Spleen (tissue), 7 donors: Measurements from ENCODE around the gene MAST4.

Experiments used
- CTCF ChIP-seq, 11 experiments: fragments of 200-600 bp in 7 of 11; fragments of 450-650 bp in 4 of 11; sonication (generic) in 4 of 11; IDR thresholded peaks in 8 of 11; conservative IDR thresholded peaks in 3 of 11; 1 replicate in 7 of 11; 2 replicates in 4 of 11; pipeline versions ENCODE4 v1.4.0 to v1.8.0; 2016 to 2021; ENCODE audit warnings: antibody characterized with exemption in 11 of 11, inconsistent platforms in 4 of 11, mild to moderate bottlenecking in 1 of 11
- POLR2AphosphoS5 ChIP-seq, 3 donors: sonication (generic); formaldehyde crosslinking; IDR thresholded peaks; one replicate each; pipeline ENCODE4 v1.5.1; 2017; ENCODE audit warnings: antibody characterized with exemption in 3 of 3
- donor health status: DM: no; HTN: no; CAD: no; lungs with moderate emphysema.
- donor health status: DM: no; HTN: no; CAD: no.
- donor health status: DM: no; HTN: no; CAD: no.

DNA sequence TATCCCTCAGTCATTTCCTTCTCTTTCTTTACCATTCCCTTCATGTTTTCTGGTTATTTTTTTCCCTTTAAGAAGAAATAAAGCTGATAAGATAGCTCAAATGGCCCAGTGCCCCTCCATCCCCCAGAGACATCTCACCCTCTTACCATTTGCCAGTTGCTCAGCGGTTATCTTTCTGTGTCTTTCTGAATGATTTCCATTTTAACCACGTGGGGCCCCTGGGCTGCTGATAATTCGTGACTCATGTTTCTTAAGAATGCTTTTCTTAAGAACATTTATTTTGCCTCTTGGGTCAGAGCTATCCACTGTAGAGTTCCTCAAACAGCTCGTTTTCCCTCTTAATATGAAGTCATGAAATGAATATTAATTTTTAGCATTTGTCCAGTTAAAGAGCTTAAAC is 147.8 kb downstream of the MAST4 start:
- no peak for TF ChIP-seq CTCF (IDR thresholded peaks at IDR 0.05 in 8 of 11, conservative IDR thresholded peaks at IDR 0.05 in 3 of 11)
- TF ChIP-seq POLR2AphosphoS5 (IDR thresholded peaks at IDR 0.05), result no peak
